ENCODE results near the gene GADD45B.

DNA sequence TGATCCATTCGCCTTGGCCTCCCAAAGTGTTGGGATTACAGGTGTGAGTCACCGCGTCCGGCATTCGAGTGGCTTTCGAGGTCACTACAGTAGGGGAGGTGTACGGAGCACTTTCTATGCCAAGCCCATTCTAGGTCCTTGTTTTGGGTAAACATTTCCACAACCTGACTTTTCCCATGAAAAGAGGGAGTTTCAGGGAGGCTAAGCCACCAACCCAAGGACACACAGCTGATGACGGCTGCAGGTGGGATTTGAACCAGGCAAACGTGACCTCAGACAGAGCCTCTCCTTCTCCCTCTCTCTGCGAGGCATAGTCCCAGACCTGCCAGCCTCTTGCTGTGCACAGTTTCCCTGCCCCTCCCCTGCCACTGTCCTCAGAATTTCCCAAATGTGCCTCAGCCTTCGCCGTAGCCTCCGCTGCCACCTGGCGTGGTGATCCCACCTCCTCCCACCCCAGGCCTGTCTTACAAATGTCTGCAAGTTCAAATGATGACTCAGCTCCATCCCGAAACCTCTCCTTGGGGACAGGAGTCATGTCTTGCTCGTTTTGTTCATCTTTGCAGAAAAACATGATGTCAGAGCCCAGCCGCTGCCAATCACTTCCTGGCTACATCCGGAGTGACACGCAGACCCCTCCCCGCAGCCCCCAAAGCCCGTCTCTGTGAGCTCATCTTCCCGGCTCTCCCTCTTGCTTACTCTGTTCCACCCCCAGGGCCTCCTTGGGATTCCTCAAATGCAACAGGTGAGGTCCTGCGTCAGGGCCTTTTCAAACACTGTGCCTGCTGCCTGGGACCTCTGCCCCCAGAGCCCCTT lies 6.6 kb upstream of the GADD45B start:
- TF ChIP-seq POLR2A (IDR thresholded peaks at IDR 0.05; ENCODE audit: low read depth, low read length): no peak
- TF ChIP-seq, protein P1, sequence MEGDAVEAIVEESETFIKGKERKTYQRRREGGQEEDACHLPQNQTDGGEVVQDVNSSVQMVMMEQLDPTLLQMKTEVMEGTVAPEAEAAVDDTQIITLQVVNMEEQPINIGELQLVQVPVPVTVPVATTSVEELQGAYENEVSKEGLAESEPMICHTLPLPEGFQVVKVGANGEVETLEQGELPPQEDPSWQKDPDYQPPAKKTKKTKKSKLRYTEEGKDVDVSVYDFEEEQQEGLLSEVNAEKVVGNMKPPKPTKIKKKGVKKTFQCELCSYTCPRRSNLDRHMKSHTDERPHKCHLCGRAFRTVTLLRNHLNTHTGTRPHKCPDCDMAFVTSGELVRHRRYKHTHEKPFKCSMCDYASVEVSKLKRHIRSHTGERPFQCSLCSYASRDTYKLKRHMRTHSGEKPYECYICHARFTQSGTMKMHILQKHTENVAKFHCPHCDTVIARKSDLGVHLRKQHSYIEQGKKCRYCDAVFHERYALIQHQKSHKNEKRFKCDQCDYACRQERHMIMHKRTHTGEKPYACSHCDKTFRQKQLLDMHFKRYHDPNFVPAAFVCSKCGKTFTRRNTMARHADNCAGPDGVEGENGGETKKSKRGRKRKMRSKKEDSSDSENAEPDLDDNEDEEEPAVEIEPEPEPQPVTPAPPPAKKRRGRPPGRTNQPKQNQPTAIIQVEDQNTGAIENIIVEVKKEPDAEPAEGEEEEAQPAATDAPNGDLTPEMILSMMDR (IDR thresholded peaks at IDR 0.05; ENCODE audit: extremely low read depth in 1 of 2, insufficient read depth in 1 of 2, low read depth in 1 of 2, low read length in 2 of 2): no peak
- TF ChIP-seq POLR2AphosphoS5 (IDR thresholded peaks at IDR 0.05; ENCODE audit: insufficient read depth, low read depth, low read length): no peak
- no peak for TF ChIP-seq MYC (IDR thresholded peaks at IDR 0.05; ENCODE audit: low read depth, low read length)
- no peak for TF ChIP-seq EZH2 (IDR thresholded peaks at IDR 0.05; ENCODE audit: borderline replicate concordance, low read depth, low read length, severe bottlenecking)
- TF ChIP-seq, protein P2, sequence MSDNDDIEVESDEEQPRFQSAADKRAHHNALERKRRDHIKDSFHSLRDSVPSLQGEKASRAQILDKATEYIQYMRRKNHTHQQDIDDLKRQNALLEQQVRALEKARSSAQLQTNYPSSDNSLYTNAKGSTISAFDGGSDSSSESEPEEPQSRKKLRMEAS (IDR thresholded peaks at IDR 0.05; ENCODE audit: insufficient read depth, insufficient read length): no peak
- TF ChIP-seq JUN (IDR thresholded peaks at IDR 0.05; ENCODE audit: borderline replicate concordance, insufficient read depth, insufficient read length, low read depth): peak; percentile 52
- TF ChIP-seq GATA2 (IDR thresholded peaks at IDR 0.05; ENCODE audit: insufficient read depth, insufficient read length, low read depth, low read length): no peak

Measured in endothelial cell of umbilical vein (primary cell).